RWPE1 (cell line): ENCODE results near the gene IRF2.
A peak's percentile ranks its signal among the peaks of the same experiment; 100 is the strongest.

ENCODE experiments used
- CTCF ChIA-PET: fragments of 350-600 bp; sonication (Branson Sonifier 250); formaldehyde crosslinking; extraction: SDS; loops from one replicate; lab custom pipeline; 2021; lab: Yijun Ruan, JAX
- POLR2A ChIA-PET: fragments of 400-600 bp; formaldehyde crosslinking; extraction: SDS; loops from one replicate; lab custom pipeline; 2020; ENCODE audit warnings: antibody characterized with exemption; ENCODE audit not compliant: low non-redundant PET; lab: Yijun Ruan, JAX
- DNase-seq: peaks from one replicate; pipeline ENCODE4 v3.0.0; 2012; ENCODE audit warnings: low spot score
- H3K27ac ChIP-seq: fragments of 450-650 bp; 2 replicates; pipeline ENCODE4 v1.5.1; 2017
- CTCF ChIP-seq: fragments of 450-650 bp; conservative IDR thresholded peaks from 2 replicates; pipeline ENCODE4 v1.5.1; 2017; ENCODE audit warnings: low read depth, mild to moderate bottlenecking

Gene IRF2

GRCh38 chr4:184453365-184454160, 20.8 kb downstream of the IRF2 start:
- DNase-seq = peak; percentile 45
- CTCF ChIA-PET = interaction anchor here (0.5 kb wide), 1 partner anchor 193 kb away, joined by 3 read pairs; no protein-coding TSS in a partner anchor
- POLR2A ChIA-PET = no interaction called here
- no peak overlapping the region for H3K27ac ChIP-seq
- no peak for TF ChIP-seq CTCF

- no peak for TF ChIP-seq CTCF
- no peak for DNase-seq
- ChIA-PET CTCF (interaction anchor here (0.5 kb wide), 1 partner anchor 192 kb away, joined by 3 read pairs; no protein-coding TSS in a partner anchor), POLR2A (no interaction called here)
- no peak overlapping the region for H3K27ac ChIP-seq
These were observed 21.6 kb downstream of the IRF2 start for GRCh38 chr4:184452740-184453139.

- TF ChIP-seq CTCF = no peak
- POLR2A ChIA-PET = no interaction called here
- no peak for DNase-seq
- CTCF ChIA-PET = no interaction called here
- no peak overlapping the region for H3K27ac ChIP-seq
These were observed 22.6 kb downstream of the IRF2 start for GRCh38 chr4:184451726-184452125.

GRCh38 chr4:184450743-184451535, 23.4 kb downstream of the IRF2 start:
- no peak for DNase-seq
- ChIA-PET CTCF (no interaction called here), POLR2A (no interaction called here)
- TF ChIP-seq CTCF = no peak
- H3K27ac ChIP-seq = no peak overlapping the region

GRCh38 chr4:184450045-184450444, 24.3 kb downstream of the IRF2 start:
- CTCF ChIA-PET = interaction anchor here (0.5 to 0.6 kb wide), 2 partner anchors 18 to 997 kb away, joined by 4 to 8 read pairs; no protein-coding TSS in a partner anchor

More at GRCh38 chr4:184450045-184450444, 24.3 kb downstream of the IRF2 start:
- DNase-seq = peak; percentile 59
- no peak overlapping the region for H3K27ac ChIP-seq
- POLR2A ChIA-PET = no interaction called here
- no peak for TF ChIP-seq CTCF
